ENCODE measurements around the gene CBARP. TPM values are rescaled to one million over a fixed set of nuclear protein-coding genes. Genes with fewer than 3 reads are reported as not detected.
A peak's percentile ranks its signal among the peaks of the same experiment; 100 is the strongest.

Gene CBARP
- total and polyA plus RNA-seq, 2 of the 13 experiments (the other 11 are each of a cell fraction or from before 2014, with no cell fraction given) = 1.2 to 1.4 TPM

- peak; percentile 83; the same call in 1 of the 2 replicates for TF ChIP-seq HINFP (CRISPR knock-in tag; IDR thresholded peaks at IDR 0.05; ENCODE audit: low read depth)
- 0 out of 2 replicates have a peak, but pooled peaks have one; percentile 29 for TF ChIP-seq PHF8 (CRISPR knock-in tag; IDR thresholded peaks at IDR 0.05)
- peak; percentile 84; the same call in 1 of the 2 replicates for TF ChIP-seq ZNF281 (CRISPR knock-in tag; IDR thresholded peaks at IDR 0.05; ENCODE audit: borderline replicate concordance)
- TF ChIP-seq ZNF761 (CRISPR knock-in tag; conservative IDR thresholded peaks at IDR 0.05) = peak; percentile 30; the same call in 1 of the 2 replicates
- peak; percentile 68 for TF ChIP-seq SALL1 (CRISPR knock-in tag; IDR thresholded peaks at IDR 0.05)
- TF ChIP-seq ZSCAN20 (CRISPR knock-in tag; IDR thresholded peaks at IDR 0.05; ENCODE audit: borderline replicate concordance) = no peak
- TF ChIP-seq FOSL1 (CRISPR knock-in tag; IDR thresholded peaks at IDR 0.05; ENCODE audit: borderline replicate concordance) = no peak
- peak; percentile 93 for TF ChIP-seq HNRNPL (IDR thresholded peaks at IDR 0.05; ENCODE audit: low read depth, low read length)
- no peak for TF ChIP-seq HBP1 (CRISPR knock-in tag; IDR thresholded peaks at IDR 0.05; ENCODE audit: low read depth)
- peak; percentile 91 for TF ChIP-seq ZNF747 (CRISPR knock-in tag; IDR thresholded peaks at IDR 0.05; ENCODE audit: borderline replicate concordance)
- TF ChIP-seq PHB2 (IDR thresholded peaks at IDR 0.05; ENCODE audit: partially characterized antibody) = no peak
- no peak; the same call in 1 of the 2 replicates for TF ChIP-seq ZBED4 (CRISPR knock-in tag; IDR thresholded peaks at IDR 0.05; ENCODE audit: borderline replicate concordance)
- peak; percentile 59; the same call in 1 of the 2 replicates for TF ChIP-seq ZBTB2 (CRISPR knock-in tag; IDR thresholded peaks at IDR 0.05; ENCODE audit: low read depth)
- no peak for TF ChIP-seq PTBP1 (IDR thresholded peaks at IDR 0.05; ENCODE audit: low read depth, low read length, poor library complexity, severe bottlenecking)
- TF ChIP-seq RBAK (CRISPR knock-in tag; IDR thresholded peaks at IDR 0.05) = peak; percentile 19; the same call in 1 of the 2 replicates
- no peak; the same call in 1 of the 2 replicates for TF ChIP-seq ZNF780A (CRISPR knock-in tag; IDR thresholded peaks at IDR 0.05)
- TF ChIP-seq RXRA (CRISPR knock-in tag; IDR thresholded peaks at IDR 0.05) = peak; percentile 99
Measured at GRCh38 chr19:1244693-1245451, 7.1 kb upstream of the CBARP start (continued).
